HCT116 (cell line): ENCODE data around the gene CERS6.

ENCODE experiments used
- ATF3 ChIP-seq: IDR thresholded peaks from 2 replicates; pipeline ENCODE4 v1.6.1; 2012
- CEBPB ChIP-seq: IDR thresholded peaks from 2 replicates; pipeline ENCODE4 v1.6.1; 2012; ENCODE audit warnings: low read depth
- CTCF ChIP-seq, 3 experiments: fragments of 200-600 bp in 1 of 3; sonication (generic) in 1 of 3; IDR thresholded peaks in 2 of 3; conservative IDR thresholded peaks in 1 of 3; 2 replicates each; pipeline ENCODE4 v1.5.1; 2012 to 2017; ENCODE audit warnings: low read depth in 2 of 3, low read length in 2 of 3, antibody characterized with exemption in 1 of 3, borderline replicate concordance in 1 of 3, control low read depth in 1 of 3, mild to moderate bottlenecking in 1 of 3, mixed read lengths in 1 of 3, mixed run types in 1 of 3, moderate library complexity in 1 of 3; ENCODE audit not compliant: insufficient read depth in 1 of 3
- EGR1 ChIP-seq: IDR thresholded peaks from 2 replicates; pipeline ENCODE4 v1.6.1; 2012; ENCODE audit warnings: low read depth
- ELF1 ChIP-seq: IDR thresholded peaks from 2 replicates; pipeline ENCODE4 v1.6.1; 2012; ENCODE audit warnings: low read depth, borderline replicate concordance
- EZH2 ChIP-seq: fragments of 200-600 bp; sonication (generic); IDR thresholded peaks from 2 replicates; pipeline ENCODE4 v1.6.1; 2017; ENCODE audit warnings: antibody characterized with exemption, mixed run types
- EZH2phosphoT487 ChIP-seq: fragments of 200-600 bp; IDR thresholded peaks from 2 replicates; pipeline ENCODE4 v1.6.1; 2018; ENCODE audit warnings: antibody characterized with exemption, borderline replicate concordance
- POLR2A ChIP-seq: IDR thresholded peaks from 2 replicates; pipeline ENCODE4 v1.7.0; 2011; ENCODE audit warnings: borderline replicate concordance; ENCODE audit not compliant: insufficient read depth, insufficient read length; ENCODE audit errors: extremely low read depth
- POLR2AphosphoS5 ChIP-seq: IDR thresholded peaks from 2 replicates; pipeline ENCODE4 v1.6.1; 2011; ENCODE audit warnings: mild to moderate bottlenecking, low read depth, low read length, moderate library complexity
- RAD21 ChIP-seq: IDR thresholded peaks from 2 replicates; pipeline ENCODE4 v1.6.1; 2012; ENCODE audit warnings: low read depth, mild to moderate bottlenecking
- REST ChIP-seq: IDR thresholded peaks from 2 replicates; pipeline ENCODE4 v1.6.1; 2012; ENCODE audit warnings: low read depth
- SP1 ChIP-seq: IDR thresholded peaks from 2 replicates; pipeline ENCODE4 v1.6.1; 2012; ENCODE audit warnings: low read depth
- TCF7L2 ChIP-seq: IDR thresholded peaks from 2 replicates; pipeline ENCODE4 v1.7.0; 2011; ENCODE audit warnings: borderline replicate concordance, inconsistent platforms; ENCODE audit not compliant: insufficient read depth, insufficient read length; ENCODE audit errors: extremely low read depth
- ZBTB33 ChIP-seq: IDR thresholded peaks from 2 replicates; pipeline ENCODE4 v1.6.1; 2011; ENCODE audit warnings: mild to moderate bottlenecking, low read length, moderate library complexity; ENCODE audit not compliant: insufficient replicate concordance; ENCODE audit errors: extremely low read depth

GRCh38 chr2:168749297-168749696 lies 293.2 kb downstream of the CERS6 start:
- TF ChIP-seq POLR2A, result no peak
- TF ChIP-seq CTCF (IDR thresholded peaks at IDR 0.05 in 2 of 3, conservative IDR thresholded peaks at IDR 0.05 in 1 of 3; ENCODE audit: borderline replicate concordance in 1 of 3, insufficient read depth in 1 of 3, low read depth in 2 of 3, low read length in 2 of 3), result no peak
- no peak for TF ChIP-seq REST
- TF ChIP-seq EGR1, result no peak
- TF ChIP-seq POLR2AphosphoS5, result no peak
- no peak for TF ChIP-seq EZH2phosphoT487
- TF ChIP-seq SP1, result no peak
- TF ChIP-seq EZH2, result no peak
- TF ChIP-seq ELF1, result no peak
- TF ChIP-seq CEBPB, result no peak
- TF ChIP-seq ZBTB33, result no peak
- TF ChIP-seq RAD21, result no peak
- TF ChIP-seq ATF3, result no peak
- TF ChIP-seq TCF7L2, result no peak
